Measurements from ENCODE around the gene EPB41L3.
"Not testable (repeated sequence)": the region's sequence is repeated elsewhere in the genome, so short reads cannot be mapped to it uniquely, and the experiment has no call there.

Gene EPB41L3

DNA sequence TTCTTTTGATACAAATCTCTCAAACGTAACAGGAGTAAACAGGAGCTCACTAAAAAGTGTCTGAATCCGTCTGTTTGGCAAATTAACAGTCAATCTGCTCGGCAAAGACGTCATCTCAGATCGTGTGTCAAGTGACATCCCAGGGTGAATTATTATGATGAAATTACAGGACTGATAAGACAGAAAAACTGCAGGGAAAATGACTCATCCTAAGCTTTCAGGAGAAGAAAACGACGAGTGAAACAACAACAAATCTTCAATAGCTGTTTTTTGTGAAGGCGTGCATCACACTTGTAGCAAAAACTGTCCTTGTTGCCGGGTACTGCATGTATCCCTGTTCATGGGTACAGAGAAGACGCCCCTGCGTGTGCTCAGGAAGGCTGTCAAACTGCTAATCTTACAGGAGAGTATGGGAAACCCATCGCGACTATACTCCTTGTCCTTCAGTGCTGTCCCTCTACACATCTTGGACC, 24.9 kb downstream of the EPB41L3 start:
- TF ChIP-seq, protein P1, sequence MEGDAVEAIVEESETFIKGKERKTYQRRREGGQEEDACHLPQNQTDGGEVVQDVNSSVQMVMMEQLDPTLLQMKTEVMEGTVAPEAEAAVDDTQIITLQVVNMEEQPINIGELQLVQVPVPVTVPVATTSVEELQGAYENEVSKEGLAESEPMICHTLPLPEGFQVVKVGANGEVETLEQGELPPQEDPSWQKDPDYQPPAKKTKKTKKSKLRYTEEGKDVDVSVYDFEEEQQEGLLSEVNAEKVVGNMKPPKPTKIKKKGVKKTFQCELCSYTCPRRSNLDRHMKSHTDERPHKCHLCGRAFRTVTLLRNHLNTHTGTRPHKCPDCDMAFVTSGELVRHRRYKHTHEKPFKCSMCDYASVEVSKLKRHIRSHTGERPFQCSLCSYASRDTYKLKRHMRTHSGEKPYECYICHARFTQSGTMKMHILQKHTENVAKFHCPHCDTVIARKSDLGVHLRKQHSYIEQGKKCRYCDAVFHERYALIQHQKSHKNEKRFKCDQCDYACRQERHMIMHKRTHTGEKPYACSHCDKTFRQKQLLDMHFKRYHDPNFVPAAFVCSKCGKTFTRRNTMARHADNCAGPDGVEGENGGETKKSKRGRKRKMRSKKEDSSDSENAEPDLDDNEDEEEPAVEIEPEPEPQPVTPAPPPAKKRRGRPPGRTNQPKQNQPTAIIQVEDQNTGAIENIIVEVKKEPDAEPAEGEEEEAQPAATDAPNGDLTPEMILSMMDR (conservative IDR thresholded peaks at IDR 0.05), result no peak
- no peak overlapping the region for H3K27ac ChIP-seq

DNA sequence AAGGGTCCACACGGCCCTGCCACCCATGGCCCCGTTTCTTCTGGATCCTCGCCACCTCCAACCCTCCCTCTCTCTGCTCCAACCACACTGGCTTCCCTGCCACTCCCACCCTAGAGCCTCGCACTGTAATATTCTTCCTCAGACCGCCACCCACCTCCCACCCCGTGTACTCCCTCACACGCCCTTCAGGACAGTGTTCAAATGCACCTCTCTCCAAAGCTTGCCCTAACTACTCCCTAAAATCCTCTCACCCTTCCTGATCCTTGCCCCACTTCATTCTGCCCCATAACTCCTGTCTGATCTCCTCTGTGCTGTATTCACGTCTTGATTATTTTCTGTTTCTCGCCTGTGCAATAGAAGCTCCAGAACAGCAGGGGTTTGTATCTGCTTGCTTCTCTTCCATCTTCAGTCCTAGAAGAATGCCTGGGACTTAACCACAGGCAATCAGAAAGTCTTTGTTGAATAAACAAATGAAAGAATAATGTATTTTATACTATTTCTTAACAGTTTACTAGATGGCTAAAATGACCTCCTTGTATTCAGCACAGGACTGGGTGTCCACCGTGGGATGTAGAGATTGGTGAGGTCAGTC, 25.5 kb downstream of the EPB41L3 start:
- no peak overlapping the region for H3K27ac ChIP-seq

DNA sequence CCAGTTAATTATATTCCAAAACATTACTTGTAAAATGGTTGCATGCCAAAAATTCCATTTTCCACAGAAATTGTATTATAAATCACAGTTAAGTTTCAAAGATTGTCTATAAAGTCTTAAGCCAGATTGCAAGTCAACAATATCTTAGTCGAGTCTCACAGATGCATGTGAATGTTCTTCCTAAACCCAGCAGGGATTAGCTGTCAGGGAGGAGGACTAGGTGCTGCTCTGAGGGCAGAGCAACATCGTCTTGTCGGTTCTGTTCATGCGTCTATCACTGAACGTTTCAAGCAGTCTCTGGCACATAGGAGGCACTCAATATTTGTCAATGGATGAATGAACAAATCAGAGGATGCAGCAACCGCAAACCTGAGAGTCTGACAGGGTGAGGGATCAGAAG, 27.0 kb downstream of the EPB41L3 start:
- TF ChIP-seq, protein P1 (conservative IDR thresholded peaks at IDR 0.05), result no peak
- no peak overlapping the region for H3K27ac ChIP-seq

More for the DNA sequence above, 25.5 kb downstream of the EPB41L3 start:
- TF ChIP-seq, protein P1 (conservative IDR thresholded peaks at IDR 0.05), result no peak

DNA sequence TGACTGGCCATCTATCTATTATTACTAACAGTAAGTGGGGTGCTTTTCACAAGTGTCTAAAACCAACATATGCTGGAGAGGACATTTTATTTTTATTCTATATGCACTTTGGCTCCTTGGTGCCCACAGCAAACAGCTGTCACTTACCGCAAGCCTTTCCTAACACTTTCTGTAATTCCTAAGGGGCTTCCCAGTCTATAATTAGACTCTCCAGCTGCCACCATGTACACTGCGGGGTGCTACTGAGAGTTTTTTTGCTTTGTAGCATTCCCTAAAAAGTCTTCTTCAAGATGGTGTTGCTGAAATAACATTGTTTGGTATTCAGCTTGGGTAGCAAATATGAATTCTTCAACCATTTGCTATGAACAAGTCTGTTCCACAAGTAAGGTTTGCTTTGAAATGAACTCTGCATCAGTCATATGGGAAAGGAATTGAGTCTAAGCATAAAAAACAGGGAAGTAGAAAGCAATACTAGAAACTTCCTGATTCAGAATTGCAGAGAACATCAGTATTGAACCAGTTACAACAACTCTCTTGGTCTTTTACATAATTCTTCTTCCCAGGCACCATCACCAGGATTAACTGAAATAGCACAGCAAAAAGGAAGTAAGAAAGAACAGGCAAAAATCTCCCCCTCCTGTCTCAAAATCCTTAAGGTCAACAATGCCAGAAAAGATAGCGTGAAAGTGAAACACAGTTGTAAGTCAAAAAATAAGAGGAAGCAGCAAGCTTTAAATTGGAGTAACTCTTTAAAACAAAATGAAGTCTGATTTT, 28.6 kb downstream of the EPB41L3 start:
- H3K27ac ChIP-seq, result no peak overlapping the region
- TF ChIP-seq, protein P1 (conservative IDR thresholded peaks at IDR 0.05), result no peak

DNA sequence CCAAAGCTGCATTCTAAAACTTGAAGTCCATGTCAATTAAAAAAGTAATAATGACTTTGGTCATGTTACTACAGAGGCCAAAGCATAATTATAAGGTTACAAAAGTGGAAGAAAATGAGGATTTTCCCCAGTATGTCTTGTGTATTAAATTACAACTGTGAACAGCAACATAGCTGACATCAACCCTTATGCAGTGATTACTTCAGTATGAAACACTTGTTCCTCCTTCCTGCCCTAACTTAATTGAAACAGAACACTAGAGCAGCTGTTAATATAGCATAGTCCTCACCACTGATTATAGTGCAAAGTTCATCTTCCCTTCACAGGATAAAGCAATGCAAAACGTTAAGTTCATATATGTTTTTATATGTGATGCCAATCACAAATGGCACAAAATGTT, 29.9 kb downstream of the EPB41L3 start:
- no peak overlapping the region for H3K27ac ChIP-seq

DNA sequence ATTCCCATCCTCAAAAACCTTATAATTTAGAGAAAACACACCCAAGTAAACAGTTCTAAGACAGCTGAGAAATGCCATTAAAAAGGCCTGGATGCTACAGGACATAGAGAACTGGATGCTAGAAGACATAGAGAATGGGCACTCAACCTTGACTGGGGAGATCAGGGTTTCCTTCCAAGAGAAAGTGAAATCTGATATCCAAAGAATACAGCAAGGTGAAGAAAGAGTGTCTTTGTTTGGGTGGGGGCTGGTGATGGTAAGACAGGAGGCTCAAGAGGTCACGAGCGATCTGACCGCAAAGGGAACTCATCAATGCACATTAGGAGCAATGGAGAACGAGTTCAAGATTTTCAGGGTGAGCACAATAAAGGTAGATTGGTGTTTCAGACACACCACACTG, 31.6 kb downstream of the EPB41L3 start:
- TF ChIP-seq, protein P1 (conservative IDR thresholded peaks at IDR 0.05), result no peak
- H3K27ac ChIP-seq, result no peak overlapping the region

More for the DNA sequence above, 29.9 kb downstream of the EPB41L3 start:
- TF ChIP-seq, protein P1 (conservative IDR thresholded peaks at IDR 0.05), result no peak

DNA sequence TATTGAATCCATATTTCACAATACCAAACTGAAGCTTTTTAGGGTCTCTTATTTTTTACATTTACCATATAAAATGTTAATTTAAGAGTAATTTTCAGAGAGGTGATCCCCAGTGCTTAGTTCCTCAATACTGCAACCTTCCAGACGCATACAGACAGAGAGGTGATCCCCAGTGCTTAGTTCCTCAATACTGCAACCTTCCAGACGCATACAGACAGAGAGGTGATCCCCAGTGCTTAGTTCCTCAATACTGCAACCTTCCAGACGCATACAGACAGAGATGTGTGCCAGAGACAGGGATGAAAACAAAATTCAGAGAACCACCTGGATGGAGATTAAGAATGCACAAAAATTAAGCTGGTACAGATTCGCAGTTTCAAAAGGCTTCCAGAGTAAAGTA, 32.3 kb downstream of the EPB41L3 start:
- H3K27ac ChIP-seq, result not testable (repeated sequence)

All from VCaP (cell line).